Measurements from ENCODE around the gene ISOC1.

- no peak for TF ChIP-seq EZH2 (IDR thresholded peaks at IDR 0.05)
- no peak for TF ChIP-seq POLR2AphosphoS5 (IDR thresholded peaks at IDR 0.05; ENCODE audit: borderline replicate concordance, low read depth, low read length)
These were observed 1.9 kb downstream of the ISOC1 start for GRCh38 chr5:129096382-129096991.

Measured in SK-N-MC (cell line).